ENCODE data around the gene GJA5. TPM values are rescaled to one million over a fixed set of nuclear protein-coding genes. Genes with fewer than 3 reads are reported as not detected.
A peak's percentile ranks its signal among the peaks of the same experiment; 100 is the strongest.
"Not testable (repeated sequence)": the region's sequence is repeated elsewhere in the genome, so short reads cannot be mapped to it uniquely, and the experiment has no call there.

GJA5 gene
- total and polyA plus RNA-seq, 11 donors: 5.8 to 31.0 (median 11.7) TPM

- intact Hi-C loops (cut with DNase I): loop anchor here in 2 of 10 donors (2.0 to 5.0 kb wide), 2 partner anchors 13 to 87 kb away; no protein-coding TSS in a partner anchor
- TF ChIP-seq CTCF (IDR thresholded peaks at IDR 0.05) (no peak), POLR2A (IDR thresholded peaks at IDR 0.05) (no peak)
- WGBS, 4 donors: 38 to 80% (median 53%) methylated on average over 1 of the region's 1 CpG
- no peaks in the 10 kb centered on the region for H3K27me3 ChIP-seq
- ATAC-seq (peak; percentile 37 to 80 (median 76)), DNase-seq (peak in 2 of 5 donors; percentile 32 to 57)
- no peaks in the 10 kb centered on the region for H3K36me3 ChIP-seq
- peak overlapping the region in 5 of 12 donors; percentile 3 to 60 (median 31) for H3K27ac ChIP-seq
- peaks cover 0 to 45% (median 7%) of the 10 kb centered on the region in 12 donors for H3K4me1 ChIP-seq
- no peak overlapping the region for H3K4me3 ChIP-seq
- H3K9me3 ChIP-seq: peaks cover 0 to 6% (median 0%) of the 10 kb centered on the region in 12 donors
Measured at GRCh38 chr1:147735423-147735822, 25.0 kb downstream of the GJA5 start.

GRCh38 chr1:147734291-147734841 is 26.0 kb downstream of the GJA5 start:
- DNase-seq, H3K4me3 ChIP-seq, H3K27me3 ChIP-seq, H3K9me3 ChIP-seq, ATAC-seq, H3K36me3 ChIP-seq: not testable (repeated sequence)
- WGBS, 4 donors: 46 to 65% (median 48%) methylated on average over 4 of the region's 4 CpGs
- intact Hi-C loops (cut with DNase I): loop anchor here in 1 of 10 donors (2.0 kb wide), 1 partner anchor 14 kb away; no protein-coding TSS in a partner anchor
- H3K4me1 ChIP-seq: peaks cover 0 to 37% (median 7%) of the 10 kb centered on the region in 12 donors
- peak overlapping the region in 4 of 12 donors; percentile 6 to 60 (median 30) for H3K27ac ChIP-seq

GRCh38 chr1:147729315-147729714 is 31.1 kb downstream of the GJA5 start:
- H3K4me3 ChIP-seq: no peak overlapping the region
- TF ChIP-seq POLR2A (IDR thresholded peaks at IDR 0.05) (no peak), CTCF (IDR thresholded peaks at IDR 0.05) (no peak)
- DNase-seq (no peak), ATAC-seq (no peak)
- H3K36me3 ChIP-seq: no peaks in the 10 kb centered on the region
- intact Hi-C loops (cut with DNase I): loop anchor here in 2 of 10 donors (10.0 kb wide), 2 partner anchors 45 to 235 kb away; no protein-coding TSS in a partner anchor
- no peaks in the 10 kb centered on the region for H3K27me3 ChIP-seq
- WGBS, 4 donors: 93 to 99% (median 94%) methylated on average over 2 of the region's 2 CpGs
- no peaks in the 10 kb centered on the region for H3K4me1 ChIP-seq
- H3K9me3 ChIP-seq: no peaks in the 10 kb centered on the region
- H3K27ac ChIP-seq: no peak overlapping the region

- H3K27ac ChIP-seq: no peak overlapping the region
- H3K36me3 ChIP-seq: no peaks in the 10 kb centered on the region
- H3K4me1 ChIP-seq: no peaks in the 10 kb centered on the region
- no peaks in the 10 kb centered on the region for H3K9me3 ChIP-seq
- no peak overlapping the region for H3K4me3 ChIP-seq
- H3K27me3 ChIP-seq: no peaks in the 10 kb centered on the region
- DNase-seq (no peak), ATAC-seq (no peak)
- TF ChIP-seq POLR2A (IDR thresholded peaks at IDR 0.05) (no peak), CTCF (IDR thresholded peaks at IDR 0.05) (no peak)
- intact Hi-C loops (cut with DNase I): loop anchor here in 2 of 10 donors (10.0 kb wide), 2 partner anchors 49 to 231 kb away; no protein-coding TSS in a partner anchor
- WGBS, 4 donors: 64 to 69% (median 66%) methylated on average over 2 of the region's 2 CpGs
Measured at GRCh38 chr1:147726168-147726567, 34.2 kb downstream of the GJA5 start.
